Measurements from ENCODE around the gene PHACTR3.

Gene PHACTR3

GRCh38 chr20:59776626-59777330, 172.4 kb downstream of the PHACTR3 start:
- DNase-seq (ENCODE audit: low spot score), result no peak

- no peak for DNase-seq (ENCODE audit: low spot score)
These were observed 173.0 kb downstream of the PHACTR3 start for GRCh38 chr20:59777331-59777725.

- no peak for DNase-seq (ENCODE audit: low spot score)
These were observed 173.7 kb downstream of the PHACTR3 start for GRCh38 chr20:59777814-59778575.

- DNase-seq (ENCODE audit: low spot score), result no peak
These were observed 174.4 kb downstream of the PHACTR3 start for GRCh38 chr20:59778615-59779200.

GRCh38 chr20:59779656-59780380, 175.5 kb downstream of the PHACTR3 start:
- no peak for DNase-seq (ENCODE audit: low spot score)

- no peak for DNase-seq (ENCODE audit: low spot score)
These were observed 176.3 kb downstream of the PHACTR3 start for GRCh38 chr20:59780494-59781185.

- DNase-seq (ENCODE audit: low spot score), result no peak
These were observed 176.9 kb downstream of the PHACTR3 start for GRCh38 chr20:59781226-59781625.

GRCh38 chr20:59782986-59783640, 178.8 kb downstream of the PHACTR3 start:
- DNase-seq (ENCODE audit: low spot score), result peak; percentile 73

- no peak for DNase-seq (ENCODE audit: low spot score)
These were observed 179.3 kb downstream of the PHACTR3 start for GRCh38 chr20:59783641-59784010.

- no peak for DNase-seq (ENCODE audit: low spot score)
These were observed 180.0 kb downstream of the PHACTR3 start for GRCh38 chr20:59784365-59784764.

- DNase-seq (ENCODE audit: low spot score), result no peak
These were observed 180.7 kb downstream of the PHACTR3 start for GRCh38 chr20:59784791-59785668.

- DNase-seq (ENCODE audit: low spot score), result no peak
These were observed 181.3 kb downstream of the PHACTR3 start for GRCh38 chr20:59785669-59785959.

GRCh38 chr20:59785986-59786795, 181.9 kb downstream of the PHACTR3 start:
- DNase-seq (ENCODE audit: low spot score), result no peak

GRCh38 chr20:59786801-59787537, 182.6 kb downstream of the PHACTR3 start:
- no peak for DNase-seq (ENCODE audit: low spot score)

GRCh38 chr20:59787538-59787890, 183.2 kb downstream of the PHACTR3 start:
- no peak for DNase-seq (ENCODE audit: low spot score)

GRCh38 chr20:59788196-59788735, 183.9 kb downstream of the PHACTR3 start:
- DNase-seq (ENCODE audit: low spot score), result no peak

GRCh38 chr20:59788811-59789397, 184.6 kb downstream of the PHACTR3 start:
- no peak for DNase-seq (ENCODE audit: low spot score)

- no peak for DNase-seq (ENCODE audit: low spot score)
These were observed 185.3 kb downstream of the PHACTR3 start for GRCh38 chr20:59789686-59790085.
